Sigmoid colon (tissue), 4 donors: ENCODE results near the gene NTF3.

ENCODE experiments used
- EP300 ChIP-seq, 4 donors: sonication (generic); formaldehyde crosslinking; IDR thresholded peaks; one replicate each; pipeline ENCODE4 v1.6.1; 2017; ENCODE audit warnings: antibody characterized with exemption in 4 of 4
- POLR2AphosphoS5 ChIP-seq, 4 donors: sonication (generic); formaldehyde crosslinking; IDR thresholded peaks; one replicate each; pipeline ENCODE4 v1.6.1; 2017; ENCODE audit warnings: antibody characterized with exemption in 4 of 4
- TF ChIP-seq, protein P1 (sequence below), 4 experiments: fragments of 450-650 bp in 3 of 4; fragments of 200-600 bp in 1 of 4; IDR thresholded peaks; one replicate each; pipeline ENCODE4 v1.5.1; 2016 to 2019; ENCODE audit warnings: antibody characterized with exemption in 4 of 4, mild to moderate bottlenecking in 3 of 4, moderate library complexity in 2 of 4

DNA sequence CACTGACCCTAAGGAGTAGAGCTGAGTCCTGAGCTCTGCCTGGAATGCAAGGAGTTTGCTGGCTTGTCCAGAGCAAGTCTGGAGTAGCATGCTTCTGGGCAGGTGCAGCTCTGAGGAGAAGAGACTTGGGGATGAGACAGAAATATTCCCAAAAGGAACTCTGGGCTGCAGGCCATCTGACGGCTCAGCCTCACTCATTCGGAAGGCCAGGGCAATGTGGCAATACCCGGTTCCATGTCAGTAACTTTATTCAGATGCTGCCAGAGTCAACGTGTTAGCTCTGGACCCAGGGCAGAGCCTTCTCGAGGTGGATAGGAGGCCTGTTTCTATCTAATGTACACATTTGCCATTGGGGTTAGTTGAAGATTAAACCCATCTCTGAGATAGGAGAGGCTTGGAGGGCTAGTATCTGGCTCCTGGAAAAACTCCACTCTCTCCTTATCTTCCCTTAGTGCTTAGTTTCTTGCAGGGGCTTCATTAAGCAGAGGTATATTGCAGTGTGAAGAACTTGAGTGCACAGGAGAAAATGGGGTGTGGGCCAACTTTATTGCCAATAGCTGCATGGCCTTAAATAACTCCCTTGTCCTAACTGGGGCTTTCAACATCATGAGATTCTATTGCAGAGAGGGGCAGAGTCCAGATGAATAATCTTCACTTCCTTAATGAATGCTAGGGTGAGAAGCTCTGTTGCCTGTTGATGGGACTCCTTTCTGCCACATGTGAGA, 65.6 kb downstream of the NTF3 start:
- TF ChIP-seq, protein P1, sequence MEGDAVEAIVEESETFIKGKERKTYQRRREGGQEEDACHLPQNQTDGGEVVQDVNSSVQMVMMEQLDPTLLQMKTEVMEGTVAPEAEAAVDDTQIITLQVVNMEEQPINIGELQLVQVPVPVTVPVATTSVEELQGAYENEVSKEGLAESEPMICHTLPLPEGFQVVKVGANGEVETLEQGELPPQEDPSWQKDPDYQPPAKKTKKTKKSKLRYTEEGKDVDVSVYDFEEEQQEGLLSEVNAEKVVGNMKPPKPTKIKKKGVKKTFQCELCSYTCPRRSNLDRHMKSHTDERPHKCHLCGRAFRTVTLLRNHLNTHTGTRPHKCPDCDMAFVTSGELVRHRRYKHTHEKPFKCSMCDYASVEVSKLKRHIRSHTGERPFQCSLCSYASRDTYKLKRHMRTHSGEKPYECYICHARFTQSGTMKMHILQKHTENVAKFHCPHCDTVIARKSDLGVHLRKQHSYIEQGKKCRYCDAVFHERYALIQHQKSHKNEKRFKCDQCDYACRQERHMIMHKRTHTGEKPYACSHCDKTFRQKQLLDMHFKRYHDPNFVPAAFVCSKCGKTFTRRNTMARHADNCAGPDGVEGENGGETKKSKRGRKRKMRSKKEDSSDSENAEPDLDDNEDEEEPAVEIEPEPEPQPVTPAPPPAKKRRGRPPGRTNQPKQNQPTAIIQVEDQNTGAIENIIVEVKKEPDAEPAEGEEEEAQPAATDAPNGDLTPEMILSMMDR (IDR thresholded peaks at IDR 0.05), result no peak
- no peak for TF ChIP-seq EP300 (IDR thresholded peaks at IDR 0.05)
- TF ChIP-seq POLR2AphosphoS5 (IDR thresholded peaks at IDR 0.05), result no peak
